PC-9 (cell line): ENCODE measurements around the gene RIPK3. TPM values are rescaled to one million over a fixed set of nuclear protein-coding genes. Genes with fewer than 3 reads are reported as not detected.
"Not testable (repeated sequence)": the region's sequence is repeated elsewhere in the genome, so short reads cannot be mapped to it uniquely, and the experiment has no call there.

Source experiments
- BruUV-seq: library from RNA; stranded (reverse); fragments of 400-500 nt; replicated peaks from 2 replicates; lab custom pipeline; 2021; lab: Mats Ljungman, UMichigan
- CTCF ChIA-PET: fragments of 300-600 bp; sonication (Branson Sonifier 250); formaldehyde crosslinking; loops from one replicate; lab custom pipeline; 2022; ENCODE audit warnings: antibody characterized with exemption; lab: Charles Lee
- POLR2A ChIA-PET: fragments of 300-600 bp; sonication (Branson Sonifier 250); formaldehyde crosslinking; loops from one replicate; lab custom pipeline; 2022; ENCODE audit warnings: antibody characterized with exemption; ENCODE audit not compliant: unreplicated experiment; lab: Charles Lee
- DNase-seq, 2 experiments: peaks; one replicate each; pipeline versions ENCODE4 v3.0.0 to v3.0.0-alpha.2; 2015 to 2022; ENCODE audit warnings: mixed read lengths in 1 of 2
- H2AFZ ChIP-seq: fragments of 200-600 bp; sonication (generic); 2 replicates; pipeline ENCODE4 v1.8.1; 2017; ENCODE audit warnings: antibody characterized with exemption
- H3F3A ChIP-seq: fragments of 200-600 bp; sonication (generic); 2 replicates; pipeline ENCODE4 v1.8.1; 2017; ENCODE audit warnings: antibody characterized with exemption, mild to moderate bottlenecking, low read depth; ENCODE audit not compliant: insufficient read depth
- H3K27ac ChIP-seq: fragments of 200-600 bp; sonication (generic); 2 replicates; pipeline ENCODE4 v1.6.1; 2016; ENCODE audit warnings: mixed run types
- H3K27me3 ChIP-seq: fragments of 200-600 bp; sonication (generic); 2 replicates; pipeline ENCODE4 v1.6.1; 2016; ENCODE audit warnings: low read depth, mixed run types; ENCODE audit not compliant: insufficient read depth
- H3K36me3 ChIP-seq: fragments of 200-600 bp; sonication (generic); 2 replicates; pipeline ENCODE4 v1.6.1; 2016; ENCODE audit warnings: low read depth, mixed run types
- H3K4me1 ChIP-seq: fragments of 200-600 bp; sonication (generic); replicated peaks from 2 replicates; pipeline ENCODE4 v1.6.1; 2016; ENCODE audit warnings: mixed run types; ENCODE audit not compliant: insufficient read depth
- H3K4me2 ChIP-seq: fragments of 200-600 bp; sonication (generic); 2 replicates; pipeline ENCODE4 v1.6.1; 2017; ENCODE audit warnings: mixed run types
- H3K4me3 ChIP-seq: fragments of 200-600 bp; sonication (generic); 2 replicates; pipeline ENCODE4 v1.6.1; 2016; ENCODE audit warnings: mixed run types
- H3K79me2 ChIP-seq: fragments of 200-600 bp; sonication (generic); 2 replicates; pipeline ENCODE4 v1.6.1; 2017; ENCODE audit warnings: low read depth, mixed run types
- H3K9me2 ChIP-seq: fragments of 200-600 bp; sonication (generic); 2 replicates; pipeline ENCODE4 v1.8.1; 2017; ENCODE audit warnings: mild to moderate bottlenecking; ENCODE audit not compliant: insufficient read depth
- H3K9me3 ChIP-seq: fragments of 200-600 bp; sonication (generic); 2 replicates; pipeline ENCODE4 v1.8.1; 2016; ENCODE audit warnings: low read depth; ENCODE audit not compliant: insufficient read depth
- H4K20me1 ChIP-seq: fragments of 200-600 bp; sonication (generic); 2 replicates; pipeline ENCODE4 v1.8.1; 2017; ENCODE audit not compliant: insufficient read depth
- EZH2 ChIP-seq: fragments of 200-600 bp; sonication (generic); IDR thresholded peaks from 2 replicates; pipeline ENCODE4 v1.8.0; 2017; ENCODE audit warnings: antibody characterized with exemption, low read depth
- intact Hi-C: fragments of 100-400 bp; cut with micrococcal nuclease; formaldehyde crosslinking; loops from one replicate; pipeline ENCODE4 v1.10.0; 2022; ENCODE audit not compliant: unreplicated experiment
- total RNA-seq: library from RNA; stranded (reverse); gene quantifications from 2 replicates; pipeline ENCODE4 v1.2.3, GENCODE V29; 2021
- TF ChIP-seq, protein P1 (sequence below): fragments of 200-600 bp; sonication (generic); conservative IDR thresholded peaks from 2 replicates; pipeline ENCODE4 v1.6.1; 2017; ENCODE audit warnings: mixed run types, antibody characterized with exemption, mild to moderate bottlenecking, moderate library complexity

Gene RIPK3
- total RNA-seq, 1 experiment from 2014 or later = 6.4 TPM

DNA sequence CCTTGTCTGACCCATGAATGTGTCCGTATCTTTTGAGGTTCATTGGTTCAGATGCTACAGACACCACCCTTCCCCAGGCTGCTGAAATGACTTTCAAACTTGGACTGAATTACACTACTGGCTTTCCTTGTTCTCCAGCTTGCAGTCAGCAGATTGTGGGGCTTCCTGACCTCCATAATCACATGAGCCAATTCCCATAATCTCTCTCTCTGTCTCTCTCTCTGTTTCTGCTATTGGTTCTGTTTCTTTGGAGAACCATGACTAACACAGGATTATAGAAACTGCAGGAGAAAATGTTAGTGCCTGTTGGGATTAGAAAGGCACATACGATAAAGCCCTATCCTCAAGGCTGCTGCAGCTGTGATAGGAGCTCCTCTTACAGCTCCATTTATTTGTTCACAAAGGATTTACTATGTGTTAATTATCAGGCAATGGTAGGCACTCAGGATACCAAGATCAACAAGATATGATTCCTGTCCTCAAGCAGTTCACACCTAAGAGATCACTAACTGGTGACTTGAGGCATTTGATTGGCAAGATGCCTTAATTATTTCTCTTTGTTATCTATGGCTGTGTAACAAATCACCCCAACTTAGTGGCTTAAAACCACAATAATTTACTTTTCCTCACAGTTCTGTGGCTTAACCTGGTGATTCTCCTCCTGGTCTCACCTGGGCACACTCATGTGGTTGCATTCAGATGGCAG lies 48.8 kb upstream of the RIPK3 start:
- ChIA-PET POLR2A (no interaction called here), CTCF (interaction anchor here (0.6 to 1.2 kb wide), 2 partner anchors 22 to 58 kb away, joined by 3 to 14 read pairs; no protein-coding TSS in a partner anchor)
- H3K27ac ChIP-seq = no peak overlapping the region
- no peaks in the 10 kb centered on the region for H3K9me2 ChIP-seq
- 0 out of 2 replicates have a peak, but pooled peaks cover 3% of the 10 kb centered on the region for H3K79me2 ChIP-seq
- no peaks in the 10 kb centered on the region for H3K36me3 ChIP-seq
- H3F3A ChIP-seq = peaks cover 17% of the 10 kb centered on the region
- no TSS peak for BruUV-seq
- no peaks in the 10 kb centered on the region for H3K9me3 ChIP-seq
- no peak for DNase-seq
- TF ChIP-seq EZH2 = no peak
- TF ChIP-seq, protein P1, sequence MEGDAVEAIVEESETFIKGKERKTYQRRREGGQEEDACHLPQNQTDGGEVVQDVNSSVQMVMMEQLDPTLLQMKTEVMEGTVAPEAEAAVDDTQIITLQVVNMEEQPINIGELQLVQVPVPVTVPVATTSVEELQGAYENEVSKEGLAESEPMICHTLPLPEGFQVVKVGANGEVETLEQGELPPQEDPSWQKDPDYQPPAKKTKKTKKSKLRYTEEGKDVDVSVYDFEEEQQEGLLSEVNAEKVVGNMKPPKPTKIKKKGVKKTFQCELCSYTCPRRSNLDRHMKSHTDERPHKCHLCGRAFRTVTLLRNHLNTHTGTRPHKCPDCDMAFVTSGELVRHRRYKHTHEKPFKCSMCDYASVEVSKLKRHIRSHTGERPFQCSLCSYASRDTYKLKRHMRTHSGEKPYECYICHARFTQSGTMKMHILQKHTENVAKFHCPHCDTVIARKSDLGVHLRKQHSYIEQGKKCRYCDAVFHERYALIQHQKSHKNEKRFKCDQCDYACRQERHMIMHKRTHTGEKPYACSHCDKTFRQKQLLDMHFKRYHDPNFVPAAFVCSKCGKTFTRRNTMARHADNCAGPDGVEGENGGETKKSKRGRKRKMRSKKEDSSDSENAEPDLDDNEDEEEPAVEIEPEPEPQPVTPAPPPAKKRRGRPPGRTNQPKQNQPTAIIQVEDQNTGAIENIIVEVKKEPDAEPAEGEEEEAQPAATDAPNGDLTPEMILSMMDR = no peak
- H3K4me2 ChIP-seq = no peak overlapping the region
- no peaks in the 10 kb centered on the region for H3K27me3 ChIP-seq
- no peak overlapping the region for H3K4me3 ChIP-seq
- no peaks in the 10 kb centered on the region for H4K20me1 ChIP-seq
- intact Hi-C loops = no loop called here
- no peak overlapping the region for H2AFZ ChIP-seq
- H3K4me1 ChIP-seq = peaks cover 24% of the 10 kb centered on the region

DNA sequence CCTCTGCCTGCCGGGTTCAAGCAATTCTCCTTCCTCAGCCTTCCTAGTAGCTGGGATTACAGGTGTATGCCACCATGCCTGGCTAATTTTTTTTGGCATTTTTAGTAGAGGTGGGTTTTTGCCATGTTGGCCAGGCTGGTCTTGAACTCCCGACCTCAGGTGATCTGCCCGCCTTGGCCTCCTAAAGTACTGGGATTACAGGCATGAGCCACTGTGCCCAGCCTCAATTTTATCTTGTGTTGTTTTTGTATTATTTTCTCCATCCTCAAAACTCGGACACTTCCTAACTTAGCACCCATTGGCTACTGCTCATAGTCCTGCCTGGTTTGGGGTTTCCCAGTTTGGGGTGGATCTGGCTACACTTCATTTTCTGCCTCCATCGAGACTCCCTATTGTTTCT lies 47.8 kb upstream of the RIPK3 start:
- intact Hi-C loops, POLR2A ChIA-PET, H3K4me3 ChIP-seq, H3K9me3 ChIP-seq, H3K36me3 ChIP-seq, BruUV-seq, DNase-seq, H2AFZ ChIP-seq, H3K27ac ChIP-seq, H4K20me1 ChIP-seq, H3K79me2 ChIP-seq, H3K4me2 ChIP-seq, H3K27me3 ChIP-seq, H3K9me2 ChIP-seq: not testable (repeated sequence)
- peaks cover 12% of the 10 kb centered on the region for H3F3A ChIP-seq
- peaks cover 13% of the 10 kb centered on the region for H3K4me1 ChIP-seq
- CTCF ChIA-PET = interaction anchor here (1.2 kb wide), 1 partner anchor 21 kb away, joined by 14 read pairs; no protein-coding TSS in a partner anchor

DNA sequence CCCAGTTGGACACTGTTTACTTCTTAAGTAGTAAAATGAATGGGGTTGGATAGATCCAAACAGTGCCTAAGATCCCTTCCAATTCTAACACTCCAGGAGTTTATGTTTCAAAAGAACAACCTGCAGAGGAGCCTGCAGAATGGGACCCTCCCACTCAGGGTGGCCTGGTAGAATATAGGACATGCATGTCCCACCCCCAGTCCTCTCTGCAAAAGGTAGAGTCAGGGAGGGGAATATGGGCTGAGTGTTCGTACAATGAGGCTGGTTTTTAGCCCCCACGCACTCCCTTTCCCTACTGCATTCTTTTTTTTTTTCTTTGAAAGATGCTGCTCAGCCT lies 47.2 kb upstream of the RIPK3 start:
- DNase-seq = no peak
- Histone ChIP-seq H3K27me3 (no peaks in the 10 kb centered on the region), H3K4me1 (peaks cover 10% of the 10 kb centered on the region; the same call in 1 of the 2 replicates), H3K4me2 (no peak overlapping the region), H3K79me2 (0 out of 2 replicates have a peak, but pooled peaks cover 3% of the 10 kb centered on the region), H3K9me3 (no peaks in the 10 kb centered on the region), H2AFZ (no peak overlapping the region), H3K9me2 (no peaks in the 10 kb centered on the region), H3K4me3 (no peak overlapping the region), H3F3A (peaks cover 7% of the 10 kb centered on the region; the same call in 1 of the 2 replicates), H3K27ac (no peak overlapping the region), H4K20me1 (no peaks in the 10 kb centered on the region), H3K36me3 (no peaks in the 10 kb centered on the region)
- BruUV-seq = no TSS peak
- ChIA-PET POLR2A (no interaction called here), CTCF (no interaction called here)
- no peak for TF ChIP-seq EZH2
- TF ChIP-seq, protein P1 = no peak
- intact Hi-C loops = no loop called here
